WTC11 (cell line): ENCODE measurements around the gene RASL10A.

Experiments used
- ATF3 ChIP-seq: sonication (generic); formaldehyde crosslinking; conservative IDR thresholded peaks from 2 replicates; pipeline ENCODE4 v1.8.1; 2022; ENCODE audit warnings: mild to moderate bottlenecking, missing genetic modification reagents
- CTCF ChIP-seq: fragments of 200-600 bp; IDR thresholded peaks from 2 replicates; pipeline ENCODE4 v1.8.0; 2022; ENCODE audit warnings: antibody characterized with exemption
- PRDM15 ChIP-seq: sonication (generic); formaldehyde crosslinking; IDR thresholded peaks from 2 replicates; pipeline ENCODE4 v1.8.0; 2022; ENCODE audit warnings: missing genetic modification reagents
- SMAD4 ChIP-seq: sonication (generic); formaldehyde crosslinking; IDR thresholded peaks from 2 replicates; pipeline ENCODE4 v1.8.0; 2022; ENCODE audit warnings: mild to moderate bottlenecking, missing genetic modification reagents
- USF2 ChIP-seq: sonication (generic); formaldehyde crosslinking; IDR thresholded peaks from 2 replicates; pipeline ENCODE4 v1.8.1; 2023; ENCODE audit warnings: mild to moderate bottlenecking, missing genetic modification reagents, moderate library complexity
- ZBTB43 ChIP-seq: sonication (generic); formaldehyde crosslinking; IDR thresholded peaks from 2 replicates; pipeline ENCODE4 v1.8.1; 2023; ENCODE audit warnings: mild to moderate bottlenecking, missing genetic modification reagents
- ZNF121 ChIP-seq: sonication (generic); formaldehyde crosslinking; IDR thresholded peaks from 2 replicates; pipeline ENCODE4 v1.8.0; 2023; ENCODE audit warnings: missing genetic modification reagents
- TF ChIP-seq, protein P1 (sequence below): fragments of 250-450 bp; sonication (Bioruptor Pico); IDR thresholded peaks from 2 replicates; pipeline ENCODE4 v1.9.0; 2021; ENCODE audit warnings: mild to moderate bottlenecking
- TF ChIP-seq, protein P2 (sequence below): sonication (generic); formaldehyde crosslinking; IDR thresholded peaks from 2 replicates; pipeline ENCODE4 v1.8.1; 2022; ENCODE audit warnings: low read depth, mild to moderate bottlenecking, moderate library complexity, missing genetic modification reagents, borderline replicate concordance

- TF ChIP-seq, protein P1, sequence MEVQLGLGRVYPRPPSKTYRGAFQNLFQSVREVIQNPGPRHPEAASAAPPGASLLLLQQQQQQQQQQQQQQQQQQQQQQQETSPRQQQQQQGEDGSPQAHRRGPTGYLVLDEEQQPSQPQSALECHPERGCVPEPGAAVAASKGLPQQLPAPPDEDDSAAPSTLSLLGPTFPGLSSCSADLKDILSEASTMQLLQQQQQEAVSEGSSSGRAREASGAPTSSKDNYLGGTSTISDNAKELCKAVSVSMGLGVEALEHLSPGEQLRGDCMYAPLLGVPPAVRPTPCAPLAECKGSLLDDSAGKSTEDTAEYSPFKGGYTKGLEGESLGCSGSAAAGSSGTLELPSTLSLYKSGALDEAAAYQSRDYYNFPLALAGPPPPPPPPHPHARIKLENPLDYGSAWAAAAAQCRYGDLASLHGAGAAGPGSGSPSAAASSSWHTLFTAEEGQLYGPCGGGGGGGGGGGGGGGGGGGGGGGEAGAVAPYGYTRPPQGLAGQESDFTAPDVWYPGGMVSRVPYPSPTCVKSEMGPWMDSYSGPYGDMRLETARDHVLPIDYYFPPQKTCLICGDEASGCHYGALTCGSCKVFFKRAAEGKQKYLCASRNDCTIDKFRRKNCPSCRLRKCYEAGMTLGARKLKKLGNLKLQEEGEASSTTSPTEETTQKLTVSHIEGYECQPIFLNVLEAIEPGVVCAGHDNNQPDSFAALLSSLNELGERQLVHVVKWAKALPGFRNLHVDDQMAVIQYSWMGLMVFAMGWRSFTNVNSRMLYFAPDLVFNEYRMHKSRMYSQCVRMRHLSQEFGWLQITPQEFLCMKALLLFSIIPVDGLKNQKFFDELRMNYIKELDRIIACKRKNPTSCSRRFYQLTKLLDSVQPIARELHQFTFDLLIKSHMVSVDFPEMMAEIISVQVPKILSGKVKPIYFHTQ (CRISPR knock-in tag), result no peak
- TF ChIP-seq CTCF (no peak), ZBTB43 (CRISPR knock-in tag) (no peak), ATF3 (CRISPR knock-in tag) (no peak), ZNF121 (CRISPR knock-in tag) (no peak), PRDM15 (CRISPR knock-in tag) (no peak), USF2 (no peak), SMAD4 (CRISPR knock-in tag) (no peak)
- TF ChIP-seq, protein P2, sequence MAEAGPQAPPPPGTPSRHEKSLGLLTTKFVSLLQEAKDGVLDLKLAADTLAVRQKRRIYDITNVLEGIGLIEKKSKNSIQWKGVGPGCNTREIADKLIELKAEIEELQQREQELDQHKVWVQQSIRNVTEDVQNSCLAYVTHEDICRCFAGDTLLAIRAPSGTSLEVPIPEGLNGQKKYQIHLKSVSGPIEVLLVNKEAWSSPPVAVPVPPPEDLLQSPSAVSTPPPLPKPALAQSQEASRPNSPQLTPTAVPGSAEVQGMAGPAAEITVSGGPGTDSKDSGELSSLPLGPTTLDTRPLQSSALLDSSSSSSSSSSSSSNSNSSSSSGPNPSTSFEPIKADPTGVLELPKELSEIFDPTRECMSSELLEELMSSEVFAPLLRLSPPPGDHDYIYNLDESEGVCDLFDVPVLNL, result no peak
Observed at GRCh38 chr22:29359469-29359868, 44.0 kb upstream of the RASL10A start.
